GM18519 (cell line): Measurements from ENCODE around the gene ATP4A.

Experiments used
- ATAC-seq: cut with Tn5 transposase; IDR thresholded peaks from one replicate; pipeline ENCODE4 v1.9.1; 2021; ENCODE audit warnings: mild to moderate bottlenecking, moderate library complexity; ENCODE audit not compliant: unreplicated experiment, low FRiP score

Gene ATP4A

DNA sequence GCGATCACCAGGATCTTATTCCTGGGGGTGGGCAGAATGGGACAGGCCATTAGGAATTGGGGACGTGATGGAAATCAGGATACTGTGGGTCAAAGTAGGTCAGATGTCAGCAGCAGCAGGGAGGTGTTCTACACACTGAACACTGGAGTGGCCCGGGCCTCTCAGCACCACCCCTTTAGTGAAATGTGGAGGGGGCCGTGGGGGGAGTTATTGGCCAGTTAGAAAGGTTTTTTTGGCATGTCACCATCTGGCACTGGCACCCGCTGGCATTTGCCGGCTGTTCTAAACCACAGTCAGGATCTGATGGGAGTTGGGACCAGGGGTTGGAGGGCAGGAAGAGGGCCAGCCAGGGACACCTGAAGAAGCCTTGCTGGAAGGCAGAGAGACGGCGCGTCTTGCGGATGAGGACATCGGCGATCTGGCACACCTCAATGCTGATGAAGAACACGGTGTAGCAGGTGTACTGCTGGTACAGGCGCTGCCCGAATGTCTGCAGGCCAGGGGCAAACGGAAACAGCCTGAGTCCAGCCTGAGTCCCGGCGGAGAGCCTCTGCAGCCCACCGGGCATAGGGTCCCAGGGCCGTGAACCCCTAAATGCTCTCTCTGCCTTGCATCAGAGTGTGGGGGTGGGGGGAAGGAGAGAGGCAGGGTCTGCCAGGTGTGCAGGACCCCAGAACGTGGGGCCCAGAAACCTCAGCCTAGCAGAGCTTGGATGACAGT lies 12.2 kb downstream of the ATP4A start:
- ATAC-seq: no peak

DNA sequence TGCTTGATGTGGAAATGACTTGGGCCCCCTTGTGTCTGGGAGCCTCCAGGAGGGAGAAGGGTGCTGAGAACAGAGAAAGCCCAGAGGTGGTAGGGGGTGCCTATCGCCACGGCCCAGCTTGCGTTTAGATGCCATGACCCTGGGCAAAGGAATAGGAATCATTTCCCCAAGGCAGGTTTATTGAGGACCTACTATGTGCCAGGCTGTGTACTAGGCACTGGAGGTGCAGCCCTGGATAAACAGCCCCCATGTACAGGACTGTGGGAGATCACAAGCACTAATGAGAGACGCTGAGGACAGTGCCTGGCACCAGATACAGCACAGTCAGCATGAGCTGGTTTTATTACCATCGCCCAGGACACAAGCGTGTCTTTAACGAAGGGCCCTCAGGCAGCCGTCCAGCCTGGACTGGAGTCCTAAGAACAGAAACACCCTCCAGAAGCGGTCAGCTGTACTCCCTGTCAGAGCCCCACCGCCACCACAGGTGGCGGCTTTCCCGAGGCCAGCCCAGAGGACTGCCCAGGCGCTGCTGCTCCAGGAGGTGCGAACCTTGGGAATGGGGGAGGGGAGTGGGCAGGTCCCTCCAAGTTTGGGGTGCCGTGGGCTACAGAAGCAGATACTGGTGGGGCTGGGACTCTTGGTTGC lies 13.5 kb downstream of the ATP4A start:
- ATAC-seq: no peak

DNA sequence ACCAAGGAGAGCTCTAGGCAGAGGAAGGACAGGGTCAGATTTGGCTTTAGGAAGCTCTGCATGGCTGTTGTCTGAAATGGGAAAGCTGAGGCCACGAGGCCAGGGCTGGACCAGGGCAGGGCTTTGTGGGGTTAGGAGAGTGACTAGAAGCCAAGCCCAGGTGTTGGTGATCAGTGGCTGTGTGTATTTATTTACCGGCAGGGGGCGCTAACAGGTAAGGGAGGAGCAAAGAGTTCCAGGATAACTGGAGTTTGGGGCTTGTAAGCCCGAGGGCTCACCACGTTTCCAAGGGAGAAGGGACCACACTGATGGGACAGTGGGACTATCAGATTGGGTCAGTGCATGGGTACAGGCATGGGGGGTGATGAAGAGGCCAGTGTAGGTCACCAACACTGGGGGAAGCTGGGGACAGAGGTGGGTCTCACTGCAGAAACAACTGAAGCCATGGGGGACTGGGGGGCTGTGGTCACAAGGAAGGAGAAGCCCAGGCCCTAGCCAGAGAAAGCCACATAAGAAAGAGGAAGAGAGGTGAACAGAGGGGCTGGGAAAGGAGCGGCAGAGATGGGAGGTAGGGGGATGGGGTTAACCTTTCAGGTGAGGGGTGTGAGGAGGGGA lies 14.2 kb downstream of the ATP4A start:
- ATAC-seq: no peak

DNA sequence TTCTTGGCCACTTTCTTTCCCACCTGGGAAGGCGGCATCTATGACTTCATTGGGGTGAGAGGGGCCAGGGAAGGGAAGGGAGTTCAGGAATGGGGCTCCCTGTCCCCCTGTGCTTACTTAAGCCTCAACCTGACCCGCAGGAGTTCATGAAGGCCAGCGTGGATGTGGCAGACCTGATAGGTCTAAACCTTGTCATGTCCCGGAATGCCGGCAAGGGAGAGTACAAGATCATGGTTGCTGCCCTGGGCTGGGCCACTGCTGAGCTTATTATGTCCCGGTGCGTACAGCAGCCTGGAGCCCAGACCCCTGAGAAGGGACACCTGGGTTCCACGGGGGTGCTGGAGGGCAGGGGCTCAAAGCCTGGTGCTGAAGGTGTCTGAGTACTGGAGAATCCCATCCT lies 16.9 kb downstream of the ATP4A start:
- no peak for ATAC-seq

DNA sequence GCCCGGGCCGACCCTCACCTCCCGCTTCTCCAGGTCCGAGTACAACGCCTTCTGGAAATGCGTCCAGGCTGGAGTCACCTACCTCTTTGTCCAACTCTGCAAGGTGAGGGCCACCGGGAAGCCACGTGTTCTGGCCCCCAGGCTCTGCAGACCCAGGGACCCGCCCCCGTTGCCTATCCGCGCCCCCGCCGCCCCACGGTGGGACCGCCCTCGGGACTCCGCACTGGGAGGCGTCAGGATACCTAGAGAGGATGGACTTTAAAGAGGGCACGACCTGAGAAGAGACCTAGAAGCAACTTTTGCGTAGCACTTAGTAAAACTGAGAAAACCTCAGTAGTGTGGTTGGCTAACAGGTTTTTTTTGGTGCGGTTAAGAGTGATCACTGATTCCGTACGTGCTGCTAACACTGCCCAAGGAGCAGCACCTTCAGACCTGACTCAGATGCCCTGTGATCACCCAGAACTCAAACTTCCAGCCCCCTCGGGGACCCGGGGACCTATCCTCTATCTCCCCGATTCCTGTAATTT lies 17.5 kb downstream of the ATP4A start:
- no peak for ATAC-seq

DNA sequence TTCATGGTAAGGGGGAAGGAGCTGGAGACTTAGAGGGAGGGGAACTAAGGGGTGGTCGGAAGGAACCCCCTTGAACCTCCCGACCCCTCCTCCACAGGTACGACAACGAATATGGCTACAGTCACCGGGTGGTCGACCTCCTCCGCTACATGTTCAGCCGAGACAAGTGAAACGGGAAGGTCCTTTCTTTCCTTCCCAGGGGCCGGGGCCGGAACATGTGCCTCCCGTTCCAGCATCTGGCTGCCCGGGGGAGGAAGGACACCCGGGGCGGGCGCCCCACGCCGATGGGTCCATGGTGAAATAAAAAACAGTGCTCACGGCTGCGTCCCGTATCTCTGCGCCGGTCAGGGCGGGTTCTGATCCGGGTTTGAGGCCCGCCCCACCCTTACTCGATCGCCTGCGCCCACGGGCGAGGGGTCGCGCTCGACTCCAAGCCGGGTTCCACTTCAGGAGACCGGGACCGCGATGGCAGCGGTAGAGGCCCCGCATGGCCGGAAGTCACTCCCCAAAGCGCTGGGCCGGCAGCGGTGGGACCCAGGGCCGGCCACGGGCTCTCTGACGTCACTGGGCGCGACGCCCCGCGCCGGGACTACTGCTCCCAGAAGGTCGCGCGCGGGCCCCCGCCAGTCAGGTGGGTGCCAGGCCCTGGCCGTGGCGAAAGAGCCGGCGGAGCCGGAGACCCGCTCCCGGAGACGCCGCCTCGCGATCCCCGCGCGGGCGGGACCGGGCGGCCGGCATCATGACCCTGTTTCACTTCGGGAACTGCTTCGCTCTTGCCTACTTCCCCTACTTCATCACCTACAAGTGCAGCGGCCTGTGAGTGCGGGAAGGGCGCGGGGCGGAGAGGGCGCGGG lies 18.2 kb downstream of the ATP4A start, which contains the start of gene TMEM147:
TSS of gene TMEM147 (plus strand) at position 626 of the 854 bp plus-strand sequence. CDS start at position 740, 114 bp downstream.
- peak; percentile 71 for ATAC-seq

DNA sequence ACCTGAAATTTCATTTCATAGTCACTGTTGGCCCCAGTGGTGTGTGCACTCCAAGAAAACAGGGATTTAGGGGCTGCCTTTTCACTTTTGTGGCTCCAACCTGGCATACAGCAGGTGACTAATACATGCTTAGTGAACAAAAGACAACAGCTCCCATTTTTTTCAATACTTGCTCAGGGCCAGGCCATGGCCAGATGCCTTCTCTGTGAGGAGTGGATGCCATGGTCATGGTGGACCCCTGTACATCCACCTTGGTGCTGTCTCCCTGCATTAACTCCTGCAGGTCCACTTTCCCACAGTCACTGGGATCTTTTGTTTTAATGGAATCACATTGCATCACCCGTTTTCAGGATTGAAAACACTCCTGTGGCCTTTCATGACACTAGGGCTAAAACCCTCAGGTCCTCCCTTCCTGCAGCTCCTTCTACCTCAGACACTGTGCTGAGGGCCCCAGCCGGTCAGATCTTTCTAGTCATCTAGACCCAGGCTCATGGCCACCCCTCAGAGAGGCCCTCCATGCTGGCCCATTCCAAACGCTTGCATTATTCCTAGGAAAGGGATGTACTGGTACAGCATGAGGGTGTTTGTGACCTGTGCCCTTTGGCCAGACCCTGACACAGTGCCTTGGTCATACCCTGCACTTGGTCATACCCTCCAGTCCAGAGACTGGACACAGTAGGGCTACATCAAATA lies 19.2 kb downstream of the ATP4A start:
- no peak for ATAC-seq

DNA sequence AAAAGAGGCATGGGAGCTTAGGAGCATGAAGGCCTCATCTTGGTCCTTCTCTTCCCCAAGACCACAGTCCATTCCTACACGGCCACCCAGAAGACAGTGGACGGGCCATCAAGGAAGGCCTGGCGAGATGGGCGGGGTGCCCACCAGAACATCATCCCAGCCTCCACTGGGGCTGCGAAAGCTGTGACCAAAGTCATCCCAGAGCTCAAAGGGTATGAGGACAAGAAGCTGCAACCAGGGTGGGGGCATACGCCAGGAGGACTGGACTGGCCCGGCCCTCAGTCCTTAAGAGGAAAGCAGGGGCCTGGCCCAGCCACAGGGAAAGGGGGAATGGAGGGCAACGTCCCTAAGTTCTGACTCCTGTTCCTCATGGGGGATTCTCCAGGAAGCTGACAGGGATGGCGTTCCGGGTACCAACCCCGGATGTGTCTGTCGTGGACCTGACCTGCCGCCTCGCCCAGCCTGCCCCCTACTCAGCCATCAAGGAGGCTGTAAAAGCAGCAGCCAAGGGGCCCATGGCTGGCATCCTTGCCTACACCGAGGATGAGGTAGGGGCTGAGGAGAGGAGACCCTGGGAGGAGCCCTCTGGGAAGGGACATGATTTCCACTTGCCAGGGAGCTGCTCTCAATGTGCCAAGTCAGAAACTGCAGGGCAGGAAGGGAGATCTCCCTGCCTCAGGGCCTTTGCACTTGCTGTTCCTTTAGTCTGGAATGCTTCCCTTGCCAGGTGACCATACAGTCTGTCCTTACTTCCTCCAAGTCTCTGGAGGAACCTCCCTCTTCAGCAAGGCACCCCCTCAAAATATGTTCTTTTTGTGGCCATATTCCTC lies 20.0 kb downstream of the ATP4A start:
- ATAC-seq: no peak

DNA sequence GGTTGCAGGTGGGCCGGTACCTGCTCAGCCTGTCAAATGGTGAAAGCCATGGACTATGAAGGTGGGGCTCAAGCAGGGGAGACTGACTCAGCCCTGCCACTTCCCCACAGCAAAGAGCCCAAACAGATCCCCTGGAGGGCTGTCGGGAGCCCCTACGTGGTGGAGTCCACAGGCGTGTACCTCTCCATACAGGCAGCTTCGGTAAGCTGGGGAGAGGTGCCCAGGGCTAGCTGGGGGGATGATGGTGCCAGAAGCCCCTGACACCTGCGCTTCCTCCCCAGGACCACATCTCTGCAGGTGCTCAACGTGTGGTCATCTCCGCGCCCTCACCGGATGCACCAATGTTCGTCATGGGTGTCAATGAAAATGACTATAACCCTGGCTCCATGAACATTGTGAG lies 21.2 kb downstream of the ATP4A start:
- no peak for ATAC-seq

DNA sequence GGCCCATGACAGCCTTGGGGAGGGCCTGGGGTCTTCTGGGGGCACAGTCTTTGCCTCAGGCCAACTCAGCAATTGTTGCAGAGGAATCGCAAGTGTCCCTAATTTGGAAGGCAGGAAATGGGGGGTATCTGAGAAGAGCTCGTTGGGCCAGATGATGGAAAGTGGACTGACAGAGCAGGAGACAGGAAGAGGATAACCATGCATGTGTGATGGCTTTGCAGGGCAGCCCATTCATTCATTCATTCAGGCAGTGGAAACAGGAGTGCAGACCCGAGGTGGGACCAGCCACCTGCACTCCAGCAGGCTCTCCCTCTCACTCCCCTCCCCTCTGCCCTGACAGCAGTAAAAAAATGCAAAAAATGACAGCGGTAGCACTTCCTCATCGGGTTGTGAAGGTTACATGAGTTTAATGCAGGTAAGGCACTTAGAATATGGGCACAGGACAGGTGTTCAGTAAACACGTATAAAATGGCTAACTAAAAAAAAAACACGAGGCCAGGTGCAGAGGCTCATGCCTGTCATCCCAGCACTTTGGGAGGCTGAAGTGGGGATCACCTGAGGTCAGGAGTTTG lies 23.0 kb downstream of the ATP4A start:
- ATAC-seq: no peak

DNA sequence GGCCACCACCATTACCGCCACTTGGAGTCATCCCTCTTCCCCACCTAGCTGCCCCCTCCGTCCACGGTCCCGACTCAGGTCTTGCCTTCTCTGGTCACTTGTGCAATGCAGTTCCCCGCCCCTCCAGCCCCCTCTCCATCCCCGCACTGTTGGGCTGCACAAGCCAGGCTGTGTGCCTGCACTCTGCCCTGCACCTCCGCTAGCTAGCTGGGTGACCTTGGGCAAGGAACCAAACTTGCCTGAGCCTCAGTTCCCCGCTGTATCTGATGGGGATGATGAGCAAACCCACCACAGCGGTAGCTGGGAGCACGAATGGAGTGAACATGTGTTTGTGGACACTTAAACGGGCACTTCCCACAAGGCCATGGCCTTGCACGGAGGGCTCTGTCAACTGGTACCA lies 23.6 kb downstream of the ATP4A start:
- no peak for ATAC-seq

DNA sequence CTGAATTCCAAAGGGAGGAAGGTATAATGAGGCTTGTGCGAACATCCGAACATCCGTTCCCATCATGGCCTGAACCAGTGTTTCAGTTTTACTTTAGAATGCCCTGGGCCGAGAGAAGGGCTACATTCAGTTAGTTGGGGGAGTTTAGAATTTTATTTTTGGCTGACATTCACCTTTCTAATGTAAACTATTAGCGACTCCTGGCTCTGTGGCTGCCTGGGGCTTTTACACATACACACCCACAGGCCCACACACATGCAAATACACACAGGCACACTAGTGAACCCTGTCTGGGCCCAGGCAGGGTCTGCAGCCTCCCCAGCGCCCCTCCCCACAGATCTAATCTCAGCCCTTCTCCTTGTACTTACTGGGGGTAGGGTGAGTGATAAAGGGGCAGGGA lies 24.1 kb downstream of the ATP4A start:
- no peak for ATAC-seq

DNA sequence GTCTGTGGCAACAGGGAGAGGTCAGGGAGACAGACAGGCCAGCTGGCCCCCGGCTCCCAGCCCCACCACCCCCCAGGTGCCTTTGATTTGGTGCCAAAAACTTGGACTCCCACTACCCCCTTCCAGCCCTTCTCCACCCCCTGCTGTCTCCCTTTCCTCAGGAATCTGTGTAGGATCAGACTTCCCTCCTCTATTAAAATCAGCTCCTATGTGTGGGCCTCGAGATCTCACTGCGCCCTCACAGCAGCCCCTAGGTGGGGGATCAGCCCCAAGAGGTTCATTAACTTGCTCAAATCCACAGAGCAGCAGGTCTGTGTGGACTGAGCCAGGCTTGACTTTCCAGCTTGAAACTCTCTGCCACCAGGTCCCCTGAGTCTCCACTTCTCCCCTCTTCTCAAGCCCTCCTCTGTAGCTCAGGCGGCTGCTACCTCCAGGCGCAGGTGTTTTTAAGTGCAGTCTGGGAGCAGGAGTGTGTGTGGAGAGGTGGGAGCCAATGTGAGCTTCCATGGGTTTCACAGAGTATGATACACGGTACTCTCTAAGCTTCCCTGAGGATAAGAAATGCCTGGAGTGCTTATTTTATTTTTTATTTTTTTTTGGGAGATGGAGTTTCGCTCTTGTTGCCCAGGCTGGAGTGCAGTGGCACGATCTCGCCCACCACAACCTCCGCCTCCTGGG lies 28.5 kb downstream of the ATP4A start:
- no peak for ATAC-seq

DNA sequence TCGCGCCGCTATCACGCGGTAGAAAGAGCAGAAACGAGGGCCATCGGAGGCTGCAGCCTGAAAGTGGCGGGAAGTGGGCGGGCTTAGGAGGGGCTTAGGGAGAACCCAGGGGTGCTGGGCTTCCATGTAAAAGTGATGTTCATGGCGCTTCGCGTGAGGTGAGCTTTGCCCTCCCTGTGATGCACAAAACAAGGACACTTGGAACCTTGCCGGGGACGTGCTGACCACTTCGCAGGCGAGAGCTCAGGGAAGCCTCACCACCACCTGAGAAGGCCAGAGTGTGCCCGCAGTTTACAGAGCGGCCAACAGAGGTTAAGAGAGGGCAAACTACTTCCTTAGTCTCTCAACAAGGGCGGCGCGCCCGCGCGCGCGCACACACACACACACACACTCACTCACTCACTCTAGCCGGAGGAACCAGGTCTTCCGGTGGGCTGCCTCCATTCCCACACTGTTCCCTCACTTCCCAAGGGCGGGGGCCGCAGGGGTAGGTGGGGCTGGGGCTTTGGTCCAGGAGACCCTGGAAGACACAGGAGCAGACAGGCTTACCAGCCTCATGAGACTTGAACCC lies 29.6 kb downstream of the ATP4A start:
- ATAC-seq: no peak

DNA sequence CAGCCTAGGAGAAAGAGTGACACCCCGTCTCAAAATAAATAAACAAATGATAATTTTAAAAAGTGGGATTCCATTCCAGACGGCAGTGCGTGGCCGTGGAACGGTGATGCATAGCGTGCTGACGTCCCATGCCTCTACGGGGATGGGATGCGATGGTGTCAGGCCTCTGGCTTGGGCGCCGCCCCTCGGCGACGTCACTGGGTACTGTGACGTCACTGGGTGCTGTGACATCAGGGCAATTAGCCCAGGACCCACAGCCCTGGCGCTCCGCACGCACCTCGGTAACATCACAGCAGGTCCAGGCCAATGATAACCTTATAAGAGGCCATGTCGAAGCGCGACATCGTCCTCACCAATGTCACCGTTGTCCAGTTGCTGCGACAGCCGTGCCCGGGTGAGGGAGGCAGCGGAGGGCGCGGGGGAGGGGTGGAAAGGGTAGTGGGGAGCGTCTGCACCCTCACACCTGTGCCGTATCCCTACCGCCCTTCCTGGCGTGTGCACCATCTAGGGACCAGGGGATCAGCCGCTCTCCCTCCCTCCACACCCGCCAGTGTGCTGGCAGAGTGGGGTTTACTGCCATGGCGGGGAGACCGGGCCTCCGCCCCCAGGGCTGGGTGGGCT lies 30.1 kb downstream of the ATP4A start, which contains the start of gene GAPDHS:
TSS of gene GAPDHS (plus strand) at position 256 of the 621 bp plus-strand sequence. CDS start at position 328, 72 bp downstream.
- no peak for ATAC-seq

DNA sequence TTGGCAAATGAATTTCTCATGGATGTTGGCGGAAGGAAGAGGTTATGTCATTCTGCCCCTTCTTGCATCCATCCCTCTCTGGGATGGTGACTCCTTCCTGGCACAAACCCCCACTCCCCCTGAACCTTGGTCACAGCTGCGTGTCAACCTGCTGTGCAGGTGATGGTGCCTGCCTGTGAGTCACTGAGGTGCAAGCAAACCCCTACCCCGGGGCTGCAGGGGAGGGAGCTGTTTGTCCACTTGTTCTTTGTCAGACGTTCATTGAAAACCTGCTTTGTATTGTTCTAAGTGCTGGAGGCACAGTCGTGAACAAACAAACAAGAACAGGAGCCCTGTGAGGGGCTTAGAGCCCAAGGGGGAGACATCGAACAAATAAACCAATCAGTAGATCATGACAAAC lies 32.2 kb downstream of the ATP4A start:
- ATAC-seq: no peak
